Iris pigment epithelial cell (primary cell): Measurements from ENCODE around the gene GGTLC3.
"Not testable (repeated sequence)": the region's sequence is repeated elsewhere in the genome, so short reads cannot be mapped to it uniquely, and the experiment has no call there.

Experiments used
- DNase-seq: peaks from one replicate; pipeline ENCODE4 v3.0.0-alpha.2; 2011; ENCODE audit warnings: low read depth

Gene GGTLC3

DNA sequence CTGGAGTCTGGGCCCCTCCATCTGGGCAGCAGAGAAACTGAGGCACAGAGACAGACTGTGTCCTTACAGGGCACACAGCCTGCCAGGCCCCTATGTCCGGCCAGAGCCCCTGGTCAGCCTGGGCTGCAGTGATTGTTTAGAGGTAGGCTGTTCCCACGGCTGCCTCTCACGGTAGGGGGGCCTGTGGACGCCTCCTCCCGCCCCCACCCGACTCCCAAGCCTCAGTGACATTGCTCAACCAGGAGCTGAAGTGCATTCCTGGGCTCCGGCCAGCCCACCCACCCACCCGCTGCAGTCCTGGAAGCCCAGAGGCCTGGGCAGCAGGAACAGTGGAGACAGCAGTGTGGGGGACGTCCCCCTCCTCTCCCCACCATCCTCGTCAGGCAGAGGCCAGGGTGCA lies 4.5 kb downstream of the GGTLC3 start:
- DNase-seq: not testable (repeated sequence)

GRCh38 chr22:18512378-18512777 lies 5.6 kb downstream of the GGTLC3 start:
- DNase-seq: not testable (repeated sequence)

- DNase-seq: not testable (repeated sequence)
Measured at GRCh38 chr22:18511327-18511726, 6.6 kb downstream of the GGTLC3 start.

GRCh38 chr22:18496227-18496626 lies 21.7 kb downstream of the GGTLC3 start:
- DNase-seq: not testable (repeated sequence)
